GM12892 (cell line): ENCODE measurements around the gene CHST8.

ENCODE experiments used
- POLR2A ChIP-seq: IDR thresholded peaks from 2 replicates; pipeline ENCODE4 v1.6.1; 2011; ENCODE audit warnings: low read depth, low read length, control low read depth
- TAF1 ChIP-seq: IDR thresholded peaks from 2 replicates; pipeline ENCODE4 v1.6.1; 2011; ENCODE audit warnings: low read depth, mild to moderate bottlenecking, control low read depth, low read length, borderline replicate concordance

GRCh38 chr19:33654840-33655508, 33.2 kb downstream of the CHST8 start:
- TF ChIP-seq POLR2A (no peak), TAF1 (no peak)
